NT2/D1 (cell line): Measurements from ENCODE around the gene AHRR.

Source experiments
- YY1 ChIP-seq: IDR thresholded peaks from 2 replicates; pipeline ENCODE4 v1.6.1; 2011; ENCODE audit not compliant: insufficient read length, insufficient read depth
- ZNF274 ChIP-seq: IDR thresholded peaks from 2 replicates; pipeline ENCODE4 v1.6.1; 2011; ENCODE audit warnings: mild to moderate bottlenecking, low read depth, low read length

DNA sequence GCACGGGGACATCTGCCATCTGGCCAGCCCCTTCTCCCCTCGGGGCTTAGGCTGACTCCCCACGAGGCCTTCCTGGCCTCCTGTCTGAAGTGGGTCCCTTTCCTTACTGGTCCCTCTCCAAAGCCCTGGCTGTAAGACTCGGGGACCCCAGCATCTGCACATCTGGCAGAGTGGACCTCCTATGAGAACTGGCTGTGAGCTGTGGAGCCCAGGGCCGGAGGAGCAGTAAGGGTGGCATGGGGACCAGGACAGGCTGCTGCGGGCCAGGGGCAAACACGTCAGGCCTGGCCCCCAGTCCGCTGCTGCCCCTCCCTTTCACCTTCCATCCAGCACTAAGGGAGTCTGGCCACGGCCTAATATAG is 155.3 kb downstream of the AHRR start:
- no peak for TF ChIP-seq YY1
- no peak for TF ChIP-seq ZNF274
